ENCODE data around the gene MRPS25.

MRPS25 gene

GRCh38 chr3:15042936-15043335, 22.2 kb downstream of the MRPS25 start:
- H3K4me3 ChIP-seq (ENCODE audit: low read depth, low read length), result no peak overlapping the region
- no peaks in the 10 kb centered on the region for H3K9me3 ChIP-seq (ENCODE audit: severe bottlenecking)
- no peak for DNase-seq
- no peaks in the 10 kb centered on the region for H3K27me3 ChIP-seq (ENCODE audit: insufficient read depth, low read depth, severe bottlenecking)
- no peak overlapping the region for H3K27ac ChIP-seq
- peaks cover 93% of the 10 kb centered on the region for H3K36me3 ChIP-seq
- no peak for TF ChIP-seq CTCF (IDR thresholded peaks at IDR 0.05; ENCODE audit: low read depth, low read length)

- Histone ChIP-seq H3K36me3 (peaks cover 92% of the 10 kb centered on the region), H3K27me3 (ENCODE audit: insufficient read depth, low read depth, severe bottlenecking) (no peaks in the 10 kb centered on the region), H3K27ac (no peak overlapping the region), H3K4me3 (ENCODE audit: low read depth, low read length) (no peak overlapping the region), H3K9me3 (ENCODE audit: severe bottlenecking) (no peaks in the 10 kb centered on the region)
- TF ChIP-seq CTCF (IDR thresholded peaks at IDR 0.05; ENCODE audit: low read depth, low read length), result no peak
- no peak for DNase-seq
Observed at GRCh38 chr3:15041950-15042349, 23.2 kb downstream of the MRPS25 start.

GRCh38 chr3:15040844-15041243, 24.3 kb downstream of the MRPS25 start:
- no peak overlapping the region for H3K27ac ChIP-seq
- no peaks in the 10 kb centered on the region for H3K27me3 ChIP-seq (ENCODE audit: insufficient read depth, low read depth, severe bottlenecking)
- no peak for DNase-seq
- H3K36me3 ChIP-seq, result peaks cover 91% of the 10 kb centered on the region
- no peaks in the 10 kb centered on the region for H3K9me3 ChIP-seq (ENCODE audit: severe bottlenecking)
- H3K4me3 ChIP-seq (ENCODE audit: low read depth, low read length), result no peak overlapping the region
- no peak for TF ChIP-seq CTCF (IDR thresholded peaks at IDR 0.05; ENCODE audit: low read depth, low read length)

GRCh38 chr3:15038306-15038705, 26.8 kb downstream of the MRPS25 start:
- DNase-seq, result no peak
- Histone ChIP-seq H3K9me3 (ENCODE audit: severe bottlenecking) (no peaks in the 10 kb centered on the region), H3K4me3 (ENCODE audit: low read depth, low read length) (no peak overlapping the region), H3K27ac (no peak overlapping the region), H3K27me3 (ENCODE audit: insufficient read depth, low read depth, severe bottlenecking) (no peaks in the 10 kb centered on the region), H3K36me3 (peaks cover 88% of the 10 kb centered on the region)
- no peak for TF ChIP-seq CTCF (IDR thresholded peaks at IDR 0.05; ENCODE audit: low read depth, low read length)

GRCh38 chr3:15033103-15033502, 32.0 kb downstream of the MRPS25 start:
- H3K9me3 ChIP-seq (ENCODE audit: severe bottlenecking), result no peaks in the 10 kb centered on the region
- no peak overlapping the region for H3K27ac ChIP-seq
- no peaks in the 10 kb centered on the region for H3K27me3 ChIP-seq (ENCODE audit: insufficient read depth, low read depth, severe bottlenecking)
- H3K36me3 ChIP-seq, result peaks cover 92% of the 10 kb centered on the region
- DNase-seq, result no peak
- TF ChIP-seq CTCF (IDR thresholded peaks at IDR 0.05; ENCODE audit: low read depth, low read length), result no peak
- no peak overlapping the region for H3K4me3 ChIP-seq (ENCODE audit: low read depth, low read length)

GRCh38 chr3:15032650-15033049, 32.5 kb downstream of the MRPS25 start:
- peaks cover 89% of the 10 kb centered on the region for H3K36me3 ChIP-seq

More at GRCh38 chr3:15032650-15033049, 32.5 kb downstream of the MRPS25 start:
- no peak for TF ChIP-seq CTCF (IDR thresholded peaks at IDR 0.05; ENCODE audit: low read depth, low read length)
- Histone ChIP-seq H3K27ac (no peak overlapping the region), H3K9me3 (ENCODE audit: severe bottlenecking) (no peaks in the 10 kb centered on the region), H3K4me3 (ENCODE audit: low read depth, low read length) (no peak overlapping the region), H3K27me3 (ENCODE audit: insufficient read depth, low read depth, severe bottlenecking) (no peaks in the 10 kb centered on the region)
- DNase-seq, result no peak
